ENCODE results near the gene SHISA5.

The SHISA5 gene

DNA sequence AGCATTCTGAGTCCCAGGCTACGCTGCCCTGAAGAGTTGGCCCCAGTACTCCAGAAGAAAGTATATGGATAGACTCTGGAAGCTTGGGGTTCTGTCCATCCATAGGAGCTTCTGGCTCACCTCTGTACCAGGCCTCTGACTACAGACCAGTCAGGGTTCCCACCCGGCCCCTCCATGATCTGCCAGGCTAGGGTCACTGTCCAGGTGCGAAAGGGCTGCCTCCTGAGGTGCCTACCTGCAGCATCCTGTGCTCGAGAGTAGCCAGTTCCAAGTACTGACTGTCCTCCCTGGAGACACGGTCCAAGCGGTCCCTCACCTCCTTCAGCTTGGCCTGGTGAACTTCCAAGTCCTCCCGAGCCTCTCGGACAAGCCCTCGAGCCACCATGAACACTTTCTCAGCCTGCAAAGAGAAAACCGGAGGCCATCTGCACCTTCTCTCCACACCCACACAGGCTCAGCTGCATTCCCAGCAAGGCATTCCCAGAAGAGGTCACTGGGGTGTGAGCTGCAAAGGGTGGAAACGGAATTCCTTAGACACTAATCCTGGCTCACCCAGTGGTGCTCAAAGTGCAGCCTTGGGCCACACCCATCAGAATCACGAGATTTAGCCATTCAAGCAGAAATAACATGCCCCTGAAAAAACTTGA lies 70.4 kb downstream of the SHISA5 start:
- in situ Hi-C loops (cut with HindIII; ENCODE audit: low sequenced_read_pairs): no loop called here

DNA sequence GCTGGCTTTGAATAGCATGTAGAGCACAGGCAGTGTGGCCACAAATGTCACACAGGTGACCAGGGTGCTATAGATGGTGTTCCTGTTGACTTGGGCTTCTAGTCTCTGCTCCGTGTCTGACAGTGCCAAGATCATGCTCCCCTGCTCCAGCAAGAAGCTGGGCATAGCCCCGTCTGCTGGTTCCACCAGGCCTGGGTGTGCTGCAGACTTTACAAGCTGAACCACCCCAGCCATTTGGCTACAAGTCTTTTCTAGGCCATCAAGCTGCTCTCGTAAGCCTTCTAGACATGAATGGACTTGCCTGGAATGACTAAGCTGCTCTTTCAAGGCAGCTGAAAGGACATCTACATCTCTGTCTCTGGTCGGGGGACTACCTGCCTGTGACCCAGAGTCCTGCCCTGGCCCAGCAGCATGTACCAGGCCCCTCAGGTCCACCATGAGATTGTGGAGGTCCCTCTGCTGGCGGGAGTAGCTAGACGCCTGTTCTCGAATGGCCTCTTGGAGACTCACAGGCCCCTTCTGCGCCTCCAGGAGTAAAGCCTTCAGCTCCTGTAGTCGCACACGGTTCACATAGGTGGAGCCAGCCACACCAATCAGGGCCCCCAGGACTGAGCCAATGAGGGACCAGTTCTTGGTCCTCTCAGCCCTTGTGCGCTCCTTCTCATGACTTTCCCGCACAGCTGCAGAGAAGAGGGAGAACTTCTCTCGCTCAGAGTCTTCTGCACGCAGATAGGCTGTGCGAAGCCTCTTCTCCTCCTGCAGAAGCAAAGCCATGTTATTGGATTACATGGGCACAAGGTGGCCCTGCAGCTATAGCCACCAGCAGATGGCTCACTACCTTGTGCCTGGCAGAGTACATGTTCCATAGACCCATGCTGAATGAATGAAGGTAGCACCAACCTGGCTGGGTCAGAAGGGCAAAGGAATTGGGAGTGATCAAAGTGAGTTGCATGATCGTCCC lies 71.3 kb downstream of the SHISA5 start:
- in situ Hi-C loops (cut with HindIII; ENCODE audit: low sequenced_read_pairs): no loop called here

DNA sequence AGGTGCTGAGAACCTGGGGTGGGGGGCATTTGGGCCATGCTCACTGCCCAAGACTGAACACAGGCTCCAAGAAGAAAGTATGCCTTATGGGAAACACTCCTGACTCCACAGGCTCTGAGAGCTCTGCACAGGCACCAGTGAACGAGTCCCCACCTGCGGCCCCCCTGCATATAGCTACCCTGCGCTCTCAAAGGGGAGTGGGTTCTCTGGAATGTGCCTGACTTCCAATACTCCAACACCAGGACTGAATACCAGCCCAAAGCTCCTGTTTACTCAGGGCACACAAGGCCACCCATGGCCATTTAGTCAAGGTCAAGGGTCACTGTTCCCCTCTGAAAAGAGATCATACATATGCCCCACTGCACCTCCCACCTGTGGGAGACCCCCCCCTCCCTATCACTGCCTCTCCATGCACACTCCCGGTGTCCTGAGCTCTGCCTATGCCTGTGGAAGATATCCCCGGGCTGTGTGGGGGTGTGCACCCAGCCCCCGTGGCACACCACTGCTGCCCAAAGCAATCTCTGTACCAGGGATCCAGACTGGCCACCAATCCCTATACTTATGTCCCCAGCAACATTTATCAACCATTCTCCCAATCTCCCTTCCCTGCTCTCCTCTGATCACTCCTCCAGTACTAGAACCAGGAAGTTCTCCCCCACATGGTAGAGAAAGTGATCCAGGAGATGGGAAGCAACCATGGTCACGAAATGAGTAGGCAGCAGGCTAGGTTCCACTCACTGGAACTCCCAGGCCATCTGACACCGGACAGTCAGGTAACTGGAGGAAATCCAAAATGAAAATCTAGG lies 72.5 kb downstream of the SHISA5 start:
- in situ Hi-C loops (cut with HindIII; ENCODE audit: low sequenced_read_pairs): no loop called here

DNA sequence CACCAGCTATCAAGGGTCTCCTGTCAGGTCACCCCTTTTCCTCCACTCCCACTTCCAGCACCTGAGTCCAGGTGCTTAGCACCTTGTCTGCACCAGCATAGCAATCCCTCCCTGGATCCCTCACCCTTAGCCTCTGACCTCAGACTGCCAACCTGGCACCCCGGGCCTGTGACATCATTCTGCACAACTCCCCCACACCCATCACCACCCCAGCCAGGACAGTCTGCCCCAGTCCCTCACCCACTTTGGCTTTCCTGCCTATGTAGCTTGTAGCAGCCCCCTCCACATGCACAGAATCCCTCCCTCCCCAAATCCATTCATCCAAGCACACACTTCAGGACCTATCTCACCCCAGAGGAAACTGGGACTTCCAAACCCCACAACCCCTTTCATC lies 73.3 kb downstream of the SHISA5 start:
- in situ Hi-C loops (cut with HindIII; ENCODE audit: low sequenced_read_pairs): no loop called here

DNA sequence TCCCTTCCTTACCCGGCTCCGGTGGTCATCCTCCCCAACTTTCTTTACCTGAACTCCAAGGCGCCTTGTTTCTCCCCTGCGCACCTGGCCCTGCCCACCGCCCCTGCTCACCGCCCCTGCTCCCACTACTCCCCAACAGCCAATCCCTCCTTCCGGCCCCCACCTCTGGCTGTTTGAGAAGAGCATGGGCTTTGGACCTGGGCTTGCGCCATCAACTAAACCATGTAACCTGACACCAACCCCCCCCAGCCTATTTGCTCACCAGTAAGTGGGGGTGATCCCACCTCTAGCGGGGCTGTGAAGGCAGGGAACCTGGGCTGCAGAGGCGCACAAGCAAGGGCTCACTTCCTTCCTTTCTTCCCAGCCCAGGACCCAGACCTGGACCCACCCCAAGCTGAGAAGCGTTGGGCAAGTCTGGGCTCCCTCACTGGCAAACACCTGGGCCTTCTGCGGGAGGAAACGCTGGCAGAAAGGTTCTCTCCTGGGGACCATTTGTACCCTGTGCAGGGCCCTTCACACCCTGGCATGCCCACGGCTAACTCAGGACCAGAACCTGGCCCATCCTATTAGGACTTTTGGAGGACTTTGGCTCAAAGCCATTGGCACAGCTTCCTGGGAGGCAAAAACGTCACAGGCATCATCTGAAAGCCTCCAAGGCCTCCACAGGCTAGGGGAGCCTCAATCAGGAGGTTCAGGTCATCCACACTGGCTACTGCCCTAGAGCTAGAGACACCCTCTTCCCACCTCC lies 73.8 kb downstream of the SHISA5 start, which contains the start of gene PLXNB1:
TSS of gene PLXNB1 (minus strand) at position 127 of the 748 bp plus-strand sequence. CDS start 5,475 bp downstream, outside the sequence.
- in situ Hi-C loops (cut with HindIII; ENCODE audit: low sequenced_read_pairs): no loop called here

DNA sequence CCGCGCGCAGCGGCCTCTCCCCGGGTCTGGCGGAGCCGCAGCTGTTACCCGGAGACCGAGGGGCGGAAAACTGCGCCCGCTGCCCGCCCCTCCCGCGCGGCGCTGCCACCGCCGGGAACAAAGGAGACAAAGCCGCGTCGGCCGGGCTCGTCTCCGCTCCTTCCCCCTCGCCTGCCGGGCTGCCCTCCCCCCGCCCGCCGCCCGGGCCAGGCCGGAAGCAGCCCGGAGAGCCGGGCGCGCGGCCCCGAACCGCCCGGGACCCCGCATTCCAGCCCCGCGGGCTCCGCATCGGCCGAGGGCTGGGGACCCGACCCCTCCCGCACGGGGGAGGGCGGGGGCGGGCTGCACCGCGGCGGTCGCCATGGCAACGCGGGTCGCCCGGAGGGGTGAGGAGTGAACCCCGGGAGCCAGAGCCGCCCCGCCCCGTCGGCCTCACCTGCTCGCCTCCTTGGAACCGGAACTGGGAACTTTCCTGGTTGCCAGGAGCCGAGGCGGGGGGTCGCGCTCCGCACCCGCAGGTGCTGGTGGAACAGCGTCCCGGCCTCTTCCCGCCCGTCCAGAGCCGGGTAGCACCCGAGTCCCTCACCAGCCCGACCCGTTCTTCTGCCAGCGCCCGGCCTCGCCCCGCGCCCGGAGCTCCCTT lies 74.5 kb downstream of the SHISA5 start:
- in situ Hi-C loops (cut with HindIII; ENCODE audit: low sequenced_read_pairs): no loop called here

DNA sequence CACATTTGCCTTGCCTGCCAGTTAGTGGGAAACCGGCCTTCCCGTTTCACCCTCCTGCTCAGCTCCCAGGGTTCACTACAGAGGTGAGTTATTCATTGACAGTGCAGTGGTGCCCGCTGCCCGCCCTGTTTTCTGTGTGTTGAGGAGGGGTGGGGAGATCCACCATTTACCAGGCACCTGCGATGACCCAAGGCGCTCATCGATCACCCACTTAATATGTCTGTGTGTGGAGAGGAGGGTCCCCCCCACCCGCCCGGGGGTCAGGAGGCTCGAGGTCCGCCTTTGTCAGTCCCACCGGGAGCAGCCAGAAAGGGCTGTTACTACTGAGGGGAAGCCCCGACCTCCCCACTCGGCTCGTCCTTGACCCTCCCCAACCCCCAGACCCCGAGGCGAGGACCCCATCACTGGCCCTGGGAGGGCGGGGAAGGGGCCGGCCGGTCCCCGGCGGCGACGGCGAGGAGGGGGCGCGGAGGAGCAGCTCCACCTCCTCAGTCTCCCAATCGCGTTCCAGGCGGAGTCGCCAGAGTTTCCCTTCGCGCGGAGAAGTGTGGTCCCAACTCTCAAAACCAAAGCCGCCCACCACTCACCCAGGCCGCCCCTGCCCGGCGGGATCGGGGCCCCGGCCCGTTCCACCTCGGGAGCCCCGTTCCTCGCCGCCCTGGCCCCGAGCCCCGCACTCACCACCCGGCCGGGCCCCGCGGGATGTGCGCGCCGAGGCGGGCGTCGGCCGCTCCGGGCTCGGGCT lies 75.2 kb downstream of the SHISA5 start:
- in situ Hi-C loops (cut with HindIII; ENCODE audit: low sequenced_read_pairs): no loop called here

DNA sequence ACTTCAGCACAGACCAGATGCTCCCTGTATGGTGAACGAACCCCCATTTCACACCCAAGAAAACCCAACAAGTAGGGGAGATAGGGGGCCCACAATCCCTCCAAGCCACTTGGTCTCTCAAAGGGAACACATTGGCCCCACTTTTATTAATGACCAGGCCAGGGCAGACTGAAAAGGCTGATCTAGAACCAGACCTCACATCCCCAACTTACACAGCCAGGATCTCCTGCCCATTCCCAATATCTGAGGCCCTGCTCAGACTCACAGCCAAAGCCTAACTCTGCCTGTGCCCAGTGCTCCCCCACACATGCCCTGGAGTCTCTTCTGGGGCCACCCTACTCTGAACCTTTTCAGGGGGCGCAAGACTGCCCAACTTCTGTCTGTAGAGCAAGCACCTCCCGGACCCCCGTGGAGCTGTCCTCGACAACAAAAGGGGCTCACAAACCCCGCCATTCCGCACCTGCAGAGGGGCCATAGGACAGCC lies 75.8 kb downstream of the SHISA5 start:
- in situ Hi-C loops (cut with HindIII; ENCODE audit: low sequenced_read_pairs): no loop called here

DNA sequence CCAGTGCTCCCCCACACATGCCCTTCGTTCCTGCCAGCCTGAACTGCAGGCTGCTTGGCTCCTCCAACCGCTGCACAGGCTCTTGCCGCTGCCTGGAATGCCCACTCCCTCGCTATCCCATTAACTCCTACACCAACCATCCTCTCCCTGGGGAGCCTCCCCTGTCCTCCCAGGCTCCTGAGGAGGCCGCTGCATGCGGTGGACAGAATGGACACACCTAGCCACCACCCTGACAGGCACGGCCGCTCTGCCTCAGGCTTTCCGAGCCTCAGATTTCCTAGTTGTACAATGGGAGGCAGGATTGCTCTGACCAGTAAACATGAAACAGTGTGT lies 76.4 kb downstream of the SHISA5 start:
- in situ Hi-C loops (cut with HindIII; ENCODE audit: low sequenced_read_pairs): no loop called here

DNA sequence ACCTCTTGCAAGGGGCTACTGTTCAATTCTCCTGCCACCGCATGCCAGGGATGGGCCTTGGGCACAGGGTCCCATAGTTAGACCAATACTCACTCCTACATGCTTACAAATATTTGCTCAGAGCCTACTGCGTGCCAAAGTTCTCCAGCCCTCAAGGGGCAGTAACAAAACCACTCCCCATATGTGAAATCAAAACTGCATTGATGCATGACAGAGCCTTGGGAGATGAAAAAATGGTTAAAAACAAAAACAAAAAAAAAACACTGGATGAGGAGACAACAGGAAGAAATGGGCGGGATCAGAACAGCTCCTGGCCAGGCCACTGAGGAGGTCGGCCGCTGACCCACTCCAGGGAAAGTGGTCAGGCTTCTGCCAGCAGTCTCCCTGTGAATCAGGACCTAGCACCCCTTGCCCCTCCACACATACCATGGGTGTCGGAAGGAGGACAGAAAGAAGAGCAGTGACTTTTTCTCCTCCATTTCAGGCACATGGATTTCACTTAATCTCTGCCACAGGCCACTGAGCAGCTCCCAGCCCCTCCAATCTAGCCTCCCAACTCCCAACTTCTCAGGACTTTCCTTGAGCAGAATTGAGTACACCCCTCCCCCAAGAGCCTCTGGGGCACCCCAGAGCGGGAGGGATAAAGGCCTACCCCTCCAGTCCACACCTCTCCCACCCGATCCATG lies 76.9 kb downstream of the SHISA5 start:
- in situ Hi-C loops (cut with HindIII; ENCODE audit: low sequenced_read_pairs): no loop called here

DNA sequence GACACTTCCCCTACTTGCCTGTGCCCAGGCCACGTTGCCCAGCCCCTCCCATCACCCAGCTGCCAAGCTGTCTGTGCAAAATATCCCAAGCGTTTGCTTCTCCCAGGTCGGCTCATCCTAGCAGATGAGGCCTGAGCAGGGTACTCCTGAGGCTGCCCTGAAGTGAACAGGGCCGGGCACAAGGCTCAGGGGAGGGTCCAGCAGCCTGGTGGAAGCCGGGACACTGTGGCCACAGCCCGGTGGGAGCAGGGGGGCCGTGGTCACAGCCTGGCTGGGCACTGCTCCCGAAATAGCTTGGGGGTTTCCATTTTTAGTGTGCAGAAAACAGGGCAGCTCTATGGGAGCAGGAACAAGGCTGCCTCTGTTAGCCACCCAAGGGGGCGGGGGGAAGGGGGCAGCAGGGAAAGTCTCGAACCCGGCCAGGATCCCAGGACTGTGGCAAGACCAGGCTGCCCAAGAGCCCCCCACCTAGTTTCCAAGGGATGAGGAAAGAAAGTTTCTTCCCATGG lies 77.5 kb downstream of the SHISA5 start:
- in situ Hi-C loops (cut with HindIII; ENCODE audit: low sequenced_read_pairs): no loop called here

DNA sequence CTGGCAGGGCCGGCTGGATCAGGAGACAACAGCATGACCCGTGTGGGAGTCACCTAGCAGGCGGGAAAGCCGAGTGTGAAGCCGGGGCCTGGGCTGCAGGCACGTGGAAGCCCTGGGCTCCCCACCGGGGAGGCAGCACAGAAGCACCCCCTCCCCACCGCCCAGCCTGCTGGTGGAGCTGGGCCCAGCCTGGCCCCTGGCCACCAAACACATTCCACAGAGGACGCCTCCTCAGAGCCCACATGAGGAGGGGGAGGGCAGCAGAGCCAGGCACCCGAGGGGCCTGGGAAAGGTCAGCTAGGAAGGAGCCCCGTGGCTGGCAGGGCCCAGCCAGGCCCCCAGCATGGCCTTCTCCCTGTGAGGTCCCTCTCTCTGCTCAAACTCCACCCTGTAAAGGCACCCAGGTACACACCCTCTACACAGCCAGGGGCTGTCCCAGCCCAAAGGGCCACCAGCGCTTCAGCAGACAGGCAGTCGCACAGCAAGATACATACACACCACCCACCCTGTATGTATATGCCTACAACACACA lies 78.6 kb downstream of the SHISA5 start:
- in situ Hi-C loops (cut with HindIII; ENCODE audit: low sequenced_read_pairs): no loop called here

DNA sequence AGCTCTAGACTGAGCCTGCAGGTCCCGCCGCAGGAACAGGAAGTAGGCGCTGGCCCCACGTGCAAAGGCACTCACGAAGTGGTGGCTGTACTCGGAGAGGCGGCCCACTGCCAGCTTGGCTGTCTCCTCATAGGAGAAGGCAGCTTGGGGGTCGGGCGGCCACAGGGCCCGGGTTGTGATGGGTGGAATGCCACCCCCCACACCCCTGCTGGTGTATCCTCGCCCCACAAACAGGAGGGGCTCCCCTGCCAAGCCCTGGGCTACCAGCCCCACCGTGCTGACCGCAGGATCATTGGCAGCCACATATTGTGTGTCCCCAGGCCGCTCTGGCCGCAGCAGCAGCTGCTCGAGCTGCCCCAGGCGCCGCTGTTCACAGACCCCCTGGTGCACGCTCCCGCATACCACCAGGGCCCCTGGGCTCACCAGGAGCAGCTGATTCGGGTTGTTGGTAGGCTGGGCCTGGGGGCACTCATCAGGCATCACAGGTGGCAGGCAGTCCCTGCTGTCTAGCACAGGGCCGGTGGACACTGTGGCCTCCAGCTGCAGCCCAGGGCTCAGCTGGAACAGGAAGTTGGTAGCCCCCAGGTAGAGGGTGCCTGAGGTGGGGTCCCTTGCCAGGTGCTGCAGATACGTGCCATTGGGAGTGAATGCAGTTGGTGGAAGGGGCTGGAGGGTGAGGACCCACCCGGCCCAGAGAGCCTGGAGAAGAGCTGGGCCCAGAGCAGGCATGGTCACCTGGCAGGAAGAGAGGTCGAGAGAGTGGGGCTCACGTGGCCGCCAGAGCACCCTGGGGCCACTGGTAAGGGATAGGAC lies 79.9 kb downstream of the SHISA5 start:
- in situ Hi-C loops (cut with HindIII; ENCODE audit: low sequenced_read_pairs): no loop called here

DNA sequence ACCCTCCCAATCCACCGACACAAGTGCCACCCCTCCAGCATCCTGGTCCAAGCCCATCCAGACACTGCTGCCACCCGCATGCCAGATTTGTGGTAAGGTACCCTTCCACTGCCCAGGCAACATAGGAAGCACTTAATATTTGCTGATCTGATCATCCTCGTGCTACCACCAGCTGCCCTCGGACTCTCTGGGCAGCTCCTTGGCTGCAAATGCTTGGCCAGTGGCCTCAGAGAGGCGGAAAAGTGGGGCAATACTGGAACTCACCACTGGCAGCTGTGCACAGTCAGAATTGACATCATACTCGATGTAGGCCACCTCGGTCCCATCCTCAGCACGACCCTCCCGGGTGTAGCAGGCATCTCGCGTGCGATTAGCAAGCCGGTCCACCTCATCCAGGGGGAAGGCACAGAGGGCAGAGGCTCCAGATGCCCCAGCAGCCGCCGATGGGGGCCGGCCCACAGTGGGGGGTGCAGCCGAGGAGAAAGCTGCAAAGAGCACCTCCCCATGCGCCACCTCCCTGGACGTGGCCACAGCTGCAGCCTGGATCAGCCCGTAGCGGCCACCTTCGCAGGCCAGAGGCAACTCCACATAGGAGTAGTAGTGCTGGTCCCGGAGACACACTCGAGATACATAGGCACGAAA lies 80.6 kb downstream of the SHISA5 start:
- in situ Hi-C loops (cut with HindIII; ENCODE audit: low sequenced_read_pairs): no loop called here

DNA sequence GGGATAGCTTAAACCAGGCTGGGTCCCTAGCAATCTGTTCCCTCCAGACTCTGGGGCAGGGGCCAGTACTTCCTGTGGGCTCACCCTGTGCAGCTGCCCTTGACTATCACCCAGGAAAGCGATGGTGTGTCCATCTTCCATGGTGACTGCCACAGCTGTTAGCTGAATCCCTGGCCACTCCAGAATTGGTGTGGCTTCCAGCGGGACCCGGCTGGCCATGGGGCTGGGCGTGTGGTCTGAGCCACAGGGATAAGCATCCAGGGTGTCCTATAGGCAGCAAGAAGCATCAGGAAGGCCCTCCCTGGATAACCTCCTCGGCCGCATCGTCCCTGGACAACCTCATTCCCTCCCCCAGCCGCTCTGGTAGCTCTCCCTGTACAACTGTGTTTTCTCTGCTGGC lies 81.3 kb downstream of the SHISA5 start:
- in situ Hi-C loops (cut with HindIII; ENCODE audit: low sequenced_read_pairs): no loop called here

DNA sequence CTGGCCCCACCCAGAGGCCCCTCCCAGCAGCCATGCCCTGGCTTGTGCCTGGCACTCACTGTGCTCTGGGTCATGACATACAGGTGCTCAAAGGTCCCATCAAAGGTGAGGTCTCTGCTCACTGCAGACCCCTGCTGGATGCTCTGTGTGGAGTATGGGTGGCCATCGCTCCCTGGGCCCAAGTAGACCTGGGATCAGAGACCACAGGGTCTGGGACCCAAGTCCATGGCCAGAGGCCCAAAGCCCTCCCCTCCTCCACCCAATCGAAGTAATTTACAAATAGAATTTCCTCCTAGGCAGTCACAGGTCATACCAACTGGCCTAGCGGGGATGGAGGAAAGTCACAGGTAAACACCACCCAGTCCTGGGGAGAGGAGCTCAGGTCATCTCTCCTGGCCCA lies 81.7 kb downstream of the SHISA5 start:
- in situ Hi-C loops (cut with HindIII; ENCODE audit: low sequenced_read_pairs): no loop called here

DNA sequence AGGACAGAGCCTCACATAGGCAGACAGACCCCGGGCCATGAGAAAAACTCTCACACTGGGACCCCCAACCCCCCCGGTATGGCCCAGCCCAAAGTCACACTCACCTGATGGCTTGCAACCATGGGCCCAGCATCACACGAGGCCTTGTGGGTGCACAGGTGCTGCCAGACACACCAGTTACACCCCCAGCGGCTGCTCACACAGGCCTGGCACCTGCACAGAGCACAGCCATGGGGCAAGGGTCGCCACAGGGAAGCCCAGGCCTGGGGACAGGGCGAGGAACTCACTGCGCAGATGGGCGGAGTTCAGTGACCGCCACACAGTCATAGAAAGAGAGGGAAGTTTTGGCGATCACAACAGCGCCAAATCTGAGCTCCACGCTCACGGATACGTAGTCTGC lies 83.4 kb downstream of the SHISA5 start:
- in situ Hi-C loops (cut with HindIII; ENCODE audit: low sequenced_read_pairs): no loop called here

Data from DLD1 (cell line).